VCaP (cell line): ENCODE measurements around the gene CACNB1.

Source experiments
- H3K27ac ChIP-seq: fragments of 450-650 bp; 2 replicates; pipeline ENCODE4 v1.5.1; 2017
- TF ChIP-seq, protein P1 (sequence below): fragments of 450-650 bp; conservative IDR thresholded peaks from 2 replicates; pipeline ENCODE4 v1.5.1; 2017; ENCODE audit warnings: mild to moderate bottlenecking, moderate library complexity

CACNB1 gene

GRCh38 chr17:39181303-39181702, 16.2 kb downstream of the CACNB1 start:
- H3K27ac ChIP-seq = no peak overlapping the region
- TF ChIP-seq, protein P1, sequence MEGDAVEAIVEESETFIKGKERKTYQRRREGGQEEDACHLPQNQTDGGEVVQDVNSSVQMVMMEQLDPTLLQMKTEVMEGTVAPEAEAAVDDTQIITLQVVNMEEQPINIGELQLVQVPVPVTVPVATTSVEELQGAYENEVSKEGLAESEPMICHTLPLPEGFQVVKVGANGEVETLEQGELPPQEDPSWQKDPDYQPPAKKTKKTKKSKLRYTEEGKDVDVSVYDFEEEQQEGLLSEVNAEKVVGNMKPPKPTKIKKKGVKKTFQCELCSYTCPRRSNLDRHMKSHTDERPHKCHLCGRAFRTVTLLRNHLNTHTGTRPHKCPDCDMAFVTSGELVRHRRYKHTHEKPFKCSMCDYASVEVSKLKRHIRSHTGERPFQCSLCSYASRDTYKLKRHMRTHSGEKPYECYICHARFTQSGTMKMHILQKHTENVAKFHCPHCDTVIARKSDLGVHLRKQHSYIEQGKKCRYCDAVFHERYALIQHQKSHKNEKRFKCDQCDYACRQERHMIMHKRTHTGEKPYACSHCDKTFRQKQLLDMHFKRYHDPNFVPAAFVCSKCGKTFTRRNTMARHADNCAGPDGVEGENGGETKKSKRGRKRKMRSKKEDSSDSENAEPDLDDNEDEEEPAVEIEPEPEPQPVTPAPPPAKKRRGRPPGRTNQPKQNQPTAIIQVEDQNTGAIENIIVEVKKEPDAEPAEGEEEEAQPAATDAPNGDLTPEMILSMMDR = no peak

DNA sequence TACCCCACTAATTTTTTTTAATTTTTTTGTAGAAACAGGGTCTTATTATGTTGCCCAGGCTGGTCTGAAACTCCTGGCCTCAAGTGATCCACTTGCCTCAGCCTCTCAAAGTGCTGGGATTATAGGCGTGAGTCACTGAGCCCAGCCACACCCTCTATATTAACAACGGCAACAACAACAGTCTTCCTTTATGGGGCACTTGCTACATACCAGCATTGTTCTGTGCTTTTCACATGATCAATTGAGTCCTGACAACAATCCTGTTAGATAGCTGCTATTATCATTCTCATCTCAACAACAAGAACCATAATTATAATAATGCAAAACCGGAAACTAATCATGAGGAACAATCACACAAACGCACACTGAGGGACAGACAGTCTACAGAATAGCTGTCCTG, 18.9 kb downstream of the CACNB1 start:
- TF ChIP-seq, protein P1 = no peak
- no peak overlapping the region for H3K27ac ChIP-seq

GRCh38 chr17:39177256-39177655, 20.2 kb downstream of the CACNB1 start:
- no peak overlapping the region for H3K27ac ChIP-seq
- TF ChIP-seq, protein P1 = no peak

DNA sequence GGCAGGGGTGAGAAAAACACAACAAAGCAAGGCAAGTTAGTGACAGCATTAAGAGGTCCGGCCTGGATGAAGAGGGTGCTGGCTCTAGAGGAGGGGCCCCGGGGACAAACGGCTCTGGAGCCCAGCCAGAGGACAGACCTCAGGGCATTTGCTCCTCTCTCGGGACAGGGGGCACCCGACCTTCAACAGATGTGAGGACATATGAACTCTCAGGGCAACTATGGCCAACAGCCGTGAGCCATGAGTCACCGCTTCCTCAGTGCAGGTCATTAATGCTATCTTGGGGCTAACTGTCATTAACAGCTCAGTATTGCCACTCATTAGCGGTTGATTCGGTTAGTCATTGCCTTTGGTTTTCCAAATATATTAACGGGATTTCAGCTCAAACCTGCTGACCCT, 21.8 kb downstream of the CACNB1 start:
- TF ChIP-seq, protein P1 = no peak

DNA sequence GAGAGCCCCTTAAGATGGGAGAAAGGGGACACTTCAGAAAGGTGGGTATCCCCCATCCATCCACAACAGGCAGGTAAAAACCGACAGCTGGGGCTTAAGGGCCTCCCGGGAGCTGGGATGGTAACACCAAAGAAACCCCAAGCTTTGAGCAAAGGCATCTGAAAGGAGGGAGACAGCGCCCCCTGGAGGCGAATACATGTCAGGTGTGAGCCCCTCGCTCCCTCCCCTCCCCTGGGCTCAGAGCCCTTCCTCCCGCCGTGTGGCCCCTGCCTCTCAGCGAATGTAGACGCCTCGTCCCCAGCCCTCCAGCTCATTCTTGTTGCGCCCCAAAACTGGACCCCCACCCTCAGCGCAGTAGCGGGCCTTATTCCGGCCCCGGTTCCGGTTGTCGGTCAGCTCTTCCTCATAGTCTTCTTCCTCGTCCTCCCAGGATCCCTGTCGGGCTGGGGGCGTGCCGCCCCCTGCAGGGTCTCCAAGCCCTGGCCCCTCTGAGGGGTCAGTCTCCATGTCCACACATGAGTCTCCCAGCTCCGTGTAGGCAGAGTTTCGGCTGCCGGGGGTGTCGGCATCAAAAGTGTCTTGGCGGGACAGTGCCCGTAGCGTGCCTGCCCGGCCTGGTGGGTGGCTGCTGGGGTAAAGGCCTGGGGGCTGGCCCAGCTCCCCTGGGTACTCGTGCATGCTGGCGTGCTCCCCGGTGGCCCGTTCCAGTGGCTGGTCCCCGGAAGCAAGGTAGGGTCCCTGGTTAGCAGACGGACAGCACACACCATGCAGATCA, 22.4 kb downstream of the CACNB1 start:
- TF ChIP-seq, protein P1 = peak; percentile 89

More for the DNA sequence above, 21.8 kb downstream of the CACNB1 start:
- H3K27ac ChIP-seq = no peak overlapping the region

DNA sequence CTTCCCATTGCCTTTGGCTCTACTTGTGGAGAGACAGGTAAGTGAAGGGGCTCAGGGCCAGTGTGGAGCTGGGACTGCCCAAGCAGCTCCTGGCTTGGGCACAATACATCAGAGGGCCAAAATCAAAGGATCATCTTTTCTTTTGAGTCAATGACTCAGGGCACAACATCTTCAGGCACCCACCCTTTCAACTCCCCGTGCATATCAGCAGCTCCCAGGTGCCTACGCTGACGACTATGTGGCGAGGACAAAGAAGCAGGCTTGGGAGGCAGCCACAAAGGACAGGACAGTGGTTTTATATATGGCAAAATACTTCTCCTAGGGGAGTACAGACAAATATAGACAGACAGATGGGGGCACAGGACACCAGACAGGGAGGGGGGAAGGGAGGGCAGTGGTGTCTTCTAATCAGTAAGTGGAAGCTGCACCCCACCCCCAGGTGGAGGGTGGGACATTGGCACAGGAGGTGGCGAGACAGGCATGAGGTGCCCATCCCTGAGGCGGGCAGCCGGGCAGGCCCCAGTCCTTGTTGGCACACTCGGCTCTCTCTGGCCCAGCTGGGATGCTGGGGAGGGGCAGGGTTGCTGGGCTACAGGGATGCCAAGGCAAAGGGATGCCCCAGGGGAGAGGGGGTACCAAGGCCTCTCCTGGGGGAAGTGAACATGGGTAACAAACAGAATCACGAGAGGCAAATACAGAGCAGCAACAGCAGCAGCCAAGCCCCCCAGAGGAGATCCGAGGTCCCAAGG, 23.8 kb downstream of the CACNB1 start:
- no peak overlapping the region for H3K27ac ChIP-seq
- TF ChIP-seq, protein P1 = no peak

More for the DNA sequence above, 22.4 kb downstream of the CACNB1 start:
- no peak overlapping the region for H3K27ac ChIP-seq

- H3K27ac ChIP-seq = no peak overlapping the region
Observed at GRCh38 chr17:39173080-39173479, 24.4 kb downstream of the CACNB1 start.

More at GRCh38 chr17:39173080-39173479, 24.4 kb downstream of the CACNB1 start:
- TF ChIP-seq, protein P1 = no peak
